ENCODE measurements around the gene EFS.
A peak's percentile ranks its signal among the peaks of the same experiment; 100 is the strongest.

- no peak for TF ChIP-seq CTCF (conservative IDR thresholded peaks at IDR 0.05)
- peak; percentile 96 for TF ChIP-seq ZFX (IDR thresholded peaks at IDR 0.05)
Measured at GRCh38 chr14:23365036-23365731, at the start of gene EFS.

All from C4-2B (cell line).